Mucosa of descending colon (tissue), 3 donors: ENCODE results near the gene CPSF4. TPM values are rescaled to one million over a fixed set of nuclear protein-coding genes. Genes with fewer than 3 reads are reported as not detected.
A peak's percentile ranks its signal among the peaks of the same experiment; 100 is the strongest.
"Not testable (repeated sequence)": the region's sequence is repeated elsewhere in the genome, so short reads cannot be mapped to it uniquely, and the experiment has no call there.

Source experiments
- ATAC-seq: fragments of 200-7000 bp; cut with Tn5 transposase; one replicate; pipeline ENCODE4 v1.9.1; 2020; ENCODE audit warnings: mild to moderate bottlenecking, moderate library complexity
- DNase-seq, 3 donors: peaks; one replicate each; pipeline ENCODE4 v3.0.0-alpha.2; 2020
- H3K36me3 ChIP-seq: fragments of 200-600 bp; one replicate; pipeline ENCODE4 v1.8.0; 2021; ENCODE audit warnings: low read depth, mild to moderate bottlenecking
- H3K4me1 ChIP-seq: fragments of 200-600 bp; one replicate; pipeline ENCODE4 v1.8.0; 2021; ENCODE audit warnings: low read depth, mild to moderate bottlenecking
- H3K4me3 ChIP-seq: fragments of 200-600 bp; one replicate; pipeline ENCODE4 v1.8.0; 2021; ENCODE audit warnings: mild to moderate bottlenecking
- H3K9me3 ChIP-seq: fragments of 200-600 bp; one replicate; pipeline ENCODE4 v1.8.0; 2021; ENCODE audit warnings: mild to moderate bottlenecking
- CTCF ChIP-seq: fragments of 200-600 bp; IDR thresholded peaks from one replicate; pipeline ENCODE4 v1.8.0; 2022; ENCODE audit warnings: antibody characterized with exemption, mild to moderate bottlenecking
- intact Hi-C, 2 donors: fragments of 100-400 bp; cut with DNase I in 1 of 2; cut with micrococcal nuclease in 1 of 2; formaldehyde crosslinking; loops; one replicate each; pipeline versions ENCODE4 v1.11.0 to v1.11.1; 2022; cut with DNase I, micrococcal nuclease
- total RNA-seq, 3 donors: library from RNA; stranded (reverse); fragmentation: NEBNext Ultra II Directional in 2 of 3; extraction: Animal tissue kit (Norgen Biotek cat#: 25700) in 2 of 3; gene quantifications; one replicate each; pipeline versions ENCODE4 v1.2.1 to v1.2.4, GENCODE V29; 2021 to 2023
- donor health status: DM: no; HTN: no; CAD: no; lungs with moderate emphysema.
- donor health status: DM: no; HTN: no; CAD: no.
- donor health status: DM: no; HTN: yes; CAD: no.

The CPSF4 gene
- total RNA-seq, 3 donors from 2014 or later = 23.2 to 33.5 (median 24.8) TPM

DNA sequence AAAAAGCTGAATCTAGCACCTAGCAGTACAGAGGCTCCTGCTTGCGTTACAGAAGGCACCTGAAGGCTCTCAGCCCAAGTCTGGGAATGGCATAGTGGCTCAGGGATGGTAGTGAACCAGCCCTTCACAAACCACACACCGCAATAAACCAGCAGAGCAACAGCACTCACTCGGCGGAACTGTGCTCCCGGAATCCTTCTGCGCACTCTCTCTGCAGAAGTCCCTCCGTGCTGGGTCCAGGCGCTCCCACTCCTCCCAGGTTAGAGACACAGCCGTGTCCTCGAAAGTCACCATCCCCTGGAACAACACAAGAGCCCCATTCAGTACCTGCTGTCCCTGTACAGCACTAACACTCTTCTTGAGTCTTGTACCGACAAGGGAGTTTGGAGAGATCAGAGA is 59.8 kb downstream of the CPSF4 start:
- Histone ChIP-seq H3K4me1 (peaks cover 15% of the 10 kb centered on the region), H3K4me3 (peak overlapping the region; percentile 88), H3K36me3 (peaks cover 9% of the 10 kb centered on the region), H3K9me3 (peaks cover 22% of the 10 kb centered on the region)
- ATAC-seq (peak; percentile 13), DNase-seq (peak in 1 of 3 donors; percentile 54)
- TF ChIP-seq CTCF = no peak
- intact Hi-C loops = no loop called here

DNA sequence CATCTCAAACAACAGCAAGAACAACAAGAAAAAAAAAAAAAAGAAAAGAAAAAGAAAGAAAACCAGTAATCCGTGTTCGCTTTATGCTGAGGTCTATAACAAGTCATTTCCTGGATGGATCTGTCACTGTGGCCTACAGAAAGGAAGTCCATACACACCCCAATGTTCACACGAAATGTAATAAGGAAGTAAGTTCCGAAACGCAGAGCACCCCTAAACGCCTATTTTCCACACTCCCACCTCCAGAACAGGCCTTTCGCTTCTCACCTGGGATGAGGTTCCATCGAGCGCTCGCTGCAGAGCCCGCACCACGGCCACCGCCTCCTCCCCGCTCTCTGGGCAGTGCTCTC is 60.6 kb downstream of the CPSF4 start:
- DNase-seq = no peak
- peak; percentile 67 for ATAC-seq
- H3K4me3 ChIP-seq = peak overlapping the region; percentile 88

DNA sequence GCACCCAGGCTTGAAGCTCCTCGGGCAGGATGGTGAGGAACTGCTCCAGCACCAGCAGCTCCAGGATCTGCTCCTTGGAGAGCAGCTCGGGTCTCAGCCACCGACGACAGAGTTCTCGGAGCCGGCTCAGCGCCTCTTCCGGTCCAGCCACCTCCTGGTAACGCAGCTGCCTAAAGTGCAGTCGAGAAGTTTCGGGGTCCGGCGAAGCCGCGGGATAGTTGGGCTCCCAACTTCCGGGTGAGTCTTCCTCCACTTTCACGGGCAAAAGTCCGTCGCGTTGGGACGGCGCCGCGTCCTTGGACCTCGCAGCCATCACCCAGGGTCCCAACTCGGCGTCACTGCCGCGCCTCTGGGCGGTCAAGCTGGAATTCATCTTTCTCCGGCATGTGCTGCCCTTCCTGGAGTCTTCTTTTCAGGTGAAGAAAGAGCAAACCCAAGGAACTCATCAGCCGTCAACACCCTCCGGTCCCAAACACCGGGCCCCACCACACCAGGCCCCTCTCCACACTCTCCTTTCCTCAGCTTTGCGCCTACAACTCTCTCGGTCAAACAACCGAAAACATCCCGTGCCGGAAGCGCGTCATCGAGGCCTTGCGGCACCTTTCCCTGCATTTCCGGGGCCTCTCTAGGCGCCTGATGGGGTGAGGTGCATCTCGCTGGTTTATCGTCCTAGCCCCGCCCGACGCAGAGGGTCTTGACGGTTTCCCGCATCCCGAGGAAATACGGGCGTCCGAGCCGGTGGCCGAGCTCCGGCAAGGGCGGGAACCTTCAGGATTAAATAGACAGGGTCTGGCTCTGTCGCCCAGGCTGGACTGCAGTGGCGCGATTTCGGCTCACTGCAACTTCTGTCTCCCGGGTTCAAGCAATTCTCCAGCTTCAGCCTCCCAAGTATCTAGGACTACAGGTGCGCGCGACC is 61.2 kb downstream of the CPSF4 start, which contains the start of gene ZNF394:
ZNF394 (minus strand) TSS at position 561 of the 916 bp plus-strand sequence; CDS start at position 373, 188 bp downstream.
- DNase-seq = peak; percentile 92 to 95 (median 95)
- Histone ChIP-seq H3K9me3 (peaks cover 7% of the 10 kb centered on the region), H3K4me3 (peak within 1 kb of the TSS; percentile 88), H3K36me3 (no peaks in the 10 kb centered on the region), H3K4me1 (peaks cover 21% of the 10 kb centered on the region)
- intact Hi-C loops = no loop called here
- peak; percentile 73 for ATAC-seq
- TF ChIP-seq CTCF = no peak

More for the DNA sequence above, 60.6 kb downstream of the CPSF4 start:
- no peak for TF ChIP-seq CTCF
- Histone ChIP-seq H3K4me1 (peaks cover 21% of the 10 kb centered on the region), H3K9me3 (peaks cover 14% of the 10 kb centered on the region), H3K36me3 (peaks cover 3% of the 10 kb centered on the region)
- intact Hi-C loops = no loop called here

DNA sequence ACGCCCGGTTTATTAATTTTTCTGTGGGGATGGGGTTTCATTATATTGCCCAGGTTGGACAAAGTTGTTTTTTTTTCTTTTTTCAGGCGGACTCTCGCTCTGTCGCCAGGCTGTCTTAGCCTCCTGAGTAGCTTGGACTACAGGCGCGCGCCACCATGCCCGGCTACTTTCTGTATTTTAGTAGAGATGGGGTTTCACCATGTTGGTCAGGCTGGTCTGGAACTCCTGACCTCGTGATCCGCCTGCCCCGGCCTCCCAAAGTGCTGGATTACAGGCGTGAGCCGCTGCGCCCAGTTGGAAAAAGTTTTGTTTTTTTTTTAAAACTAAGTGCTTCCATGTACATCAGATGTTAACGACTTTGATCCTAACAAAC is 61.9 kb downstream of the CPSF4 start:
- no peaks in the 10 kb centered on the region for H3K36me3 ChIP-seq
- intact Hi-C loops = no loop called here
- ATAC-seq (no peak), DNase-seq (peak in 2 of 3 donors; percentile 17 to 53)
- H3K4me1 ChIP-seq = peaks cover 23% of the 10 kb centered on the region
- peaks cover 1% of the 10 kb centered on the region for H3K9me3 ChIP-seq
- H3K4me3 ChIP-seq = peak overlapping the region; percentile 88
- TF ChIP-seq CTCF = no peak

- intact Hi-C loops, ATAC-seq, H3K4me3 ChIP-seq, H3K9me3 ChIP-seq, H3K36me3 ChIP-seq: not testable (repeated sequence)
- H3K4me1 ChIP-seq = peaks cover 29% of the 10 kb centered on the region
- DNase-seq = peak in 1 of 3 donors; percentile 27
These were observed 62.5 kb downstream of the CPSF4 start for GRCh38 chr7:99501236-99501635.

DNA sequence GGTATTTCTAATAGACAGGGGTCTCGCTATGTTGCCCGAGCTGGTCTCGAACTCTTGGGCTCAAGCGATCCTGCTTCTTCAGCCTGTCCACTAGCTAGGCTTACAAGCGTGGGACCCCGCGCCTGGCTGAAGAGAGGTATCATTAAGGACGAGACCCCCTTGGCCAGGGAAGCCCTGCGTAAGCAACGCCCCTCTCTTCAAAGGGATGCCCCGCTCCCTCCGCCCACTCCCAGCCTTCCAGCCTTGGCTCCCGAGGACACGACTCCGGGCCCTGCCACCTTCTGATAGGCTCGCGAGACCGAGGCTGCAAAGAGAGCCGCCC is 65.5 kb downstream of the CPSF4 start:
- intact Hi-C loops = no loop called here
- TF ChIP-seq CTCF = no peak
- ATAC-seq = no peak
- Histone ChIP-seq H3K36me3 (no peaks in the 10 kb centered on the region), H3K4me3 (peak overlapping the region; percentile 59), H3K4me1 (peaks cover 37% of the 10 kb centered on the region), H3K9me3 (no peaks in the 10 kb centered on the region)
- DNase-seq = no peak
